RKO (cell line): ENCODE measurements around the gene MAD1L1.

Experiments used
- DNase-seq: peaks from one replicate; pipeline ENCODE4 v3.0.0-alpha.2; 2016; ENCODE audit warnings: low spot score

MAD1L1 gene

DNA sequence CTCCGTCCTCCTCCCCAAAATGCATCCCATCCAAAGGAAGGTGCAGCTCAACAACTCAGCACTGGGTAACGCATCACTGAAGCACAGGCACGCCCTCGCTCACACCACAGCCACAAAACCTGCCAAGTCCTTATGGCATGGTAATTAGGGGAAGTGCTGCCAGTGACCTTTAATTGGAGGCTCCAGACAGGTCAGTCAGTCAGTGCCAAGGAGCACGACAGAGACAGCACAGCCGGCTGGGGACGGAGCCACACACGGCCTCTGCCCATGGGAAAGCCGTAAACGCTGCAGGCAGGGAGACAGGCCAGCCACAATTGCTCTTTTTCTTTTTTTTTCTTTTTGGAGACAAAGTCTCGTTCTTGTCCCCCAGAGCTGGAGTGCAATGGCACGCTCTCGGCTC is 146.5 kb downstream of the MAD1L1 start:
- no peak for DNase-seq

DNA sequence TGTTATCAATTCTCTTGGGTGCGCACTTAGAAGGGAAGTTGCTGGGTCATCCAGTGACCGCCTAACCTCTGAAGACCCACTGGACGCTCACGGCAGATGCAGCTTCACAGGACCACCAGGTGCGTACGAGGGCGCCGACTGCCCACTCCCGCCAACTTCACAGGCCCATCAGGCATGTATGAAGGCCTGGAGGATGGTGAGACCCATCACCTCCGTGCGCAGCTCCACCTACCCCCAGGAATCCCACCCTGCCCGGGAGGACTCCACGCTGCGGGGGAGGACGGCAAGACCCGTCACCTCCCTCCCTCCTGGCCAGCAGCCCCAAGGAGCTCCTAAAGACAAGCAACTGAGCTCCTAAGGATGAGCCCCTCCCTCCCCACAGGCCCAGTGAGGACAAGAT is 146.9 kb downstream of the MAD1L1 start:
- DNase-seq, result no peak

DNA sequence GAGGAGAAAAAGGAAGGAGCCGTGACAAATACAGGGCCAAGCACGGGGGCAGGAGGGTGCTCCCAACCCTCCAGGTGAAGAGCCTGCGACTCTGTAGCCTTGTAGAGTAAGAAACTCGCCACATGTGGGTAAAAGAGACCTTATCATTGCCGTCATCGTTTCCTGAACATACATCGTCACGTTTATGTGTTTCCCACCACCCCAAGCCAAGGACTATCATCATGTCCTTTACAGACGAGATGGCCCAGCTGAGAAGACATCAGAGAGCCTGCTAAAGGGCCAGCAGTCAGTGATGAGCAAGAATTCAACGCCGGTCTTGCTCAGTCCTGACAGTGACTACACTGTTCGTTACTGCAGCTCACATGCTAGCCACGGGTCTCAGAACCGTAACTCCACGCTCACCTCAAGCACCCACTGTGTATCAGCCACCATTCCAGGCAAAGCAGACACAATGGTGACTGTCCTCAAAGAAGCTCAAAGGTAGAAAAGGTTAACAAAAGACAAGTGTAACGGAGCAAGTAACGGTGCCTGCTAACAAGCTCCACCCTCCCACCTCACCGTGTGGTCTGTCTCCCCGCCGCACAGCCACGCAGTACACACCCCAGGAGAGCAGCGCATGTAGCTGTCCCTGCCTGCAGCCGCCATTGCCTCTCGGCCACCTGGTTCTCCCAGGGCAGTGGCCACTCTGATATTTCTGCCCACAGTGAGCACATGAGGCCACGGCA is 147.8 kb downstream of the MAD1L1 start:
- DNase-seq, result no peak

DNA sequence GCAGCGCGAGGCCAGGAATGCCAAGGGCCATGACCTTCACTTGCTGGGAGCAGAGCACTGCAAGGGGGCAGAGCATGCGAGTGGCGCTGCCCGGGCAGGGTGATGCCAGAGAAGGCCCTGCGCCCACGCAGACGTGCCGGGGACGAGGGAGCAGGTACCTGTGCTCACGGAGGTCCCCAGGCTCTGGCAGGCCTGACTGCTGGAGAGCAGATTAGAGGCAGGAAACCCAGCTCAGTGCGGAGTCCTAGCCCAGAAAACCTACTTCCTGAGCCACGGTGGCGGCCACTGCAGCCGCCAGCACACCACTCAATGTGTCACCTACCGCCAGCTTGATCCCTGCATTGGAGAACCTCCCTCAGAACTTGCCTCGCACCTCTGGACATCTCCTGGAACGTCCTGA is 148.4 kb downstream of the MAD1L1 start:
- no peak for DNase-seq

DNA sequence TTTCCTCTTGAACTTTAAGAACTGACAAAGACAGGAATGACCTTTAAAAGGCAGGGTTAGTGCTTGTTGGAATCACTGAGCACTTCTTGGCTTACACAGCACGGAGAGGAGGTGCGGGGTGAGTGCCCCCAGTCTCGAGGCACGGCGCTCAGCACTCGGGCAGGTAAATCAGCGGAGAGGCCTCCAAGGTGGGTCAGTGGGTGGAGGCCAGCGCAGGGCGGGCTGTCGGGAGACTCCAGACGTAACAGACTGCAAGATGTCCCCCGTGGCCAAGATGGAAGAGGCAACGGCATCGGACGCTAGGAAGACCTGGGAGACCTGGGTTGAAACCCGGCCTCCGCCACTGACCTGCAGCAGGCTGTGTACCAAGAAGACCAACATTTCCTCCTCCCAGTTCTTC is 149.4 kb downstream of the MAD1L1 start:
- DNase-seq, result no peak

DNA sequence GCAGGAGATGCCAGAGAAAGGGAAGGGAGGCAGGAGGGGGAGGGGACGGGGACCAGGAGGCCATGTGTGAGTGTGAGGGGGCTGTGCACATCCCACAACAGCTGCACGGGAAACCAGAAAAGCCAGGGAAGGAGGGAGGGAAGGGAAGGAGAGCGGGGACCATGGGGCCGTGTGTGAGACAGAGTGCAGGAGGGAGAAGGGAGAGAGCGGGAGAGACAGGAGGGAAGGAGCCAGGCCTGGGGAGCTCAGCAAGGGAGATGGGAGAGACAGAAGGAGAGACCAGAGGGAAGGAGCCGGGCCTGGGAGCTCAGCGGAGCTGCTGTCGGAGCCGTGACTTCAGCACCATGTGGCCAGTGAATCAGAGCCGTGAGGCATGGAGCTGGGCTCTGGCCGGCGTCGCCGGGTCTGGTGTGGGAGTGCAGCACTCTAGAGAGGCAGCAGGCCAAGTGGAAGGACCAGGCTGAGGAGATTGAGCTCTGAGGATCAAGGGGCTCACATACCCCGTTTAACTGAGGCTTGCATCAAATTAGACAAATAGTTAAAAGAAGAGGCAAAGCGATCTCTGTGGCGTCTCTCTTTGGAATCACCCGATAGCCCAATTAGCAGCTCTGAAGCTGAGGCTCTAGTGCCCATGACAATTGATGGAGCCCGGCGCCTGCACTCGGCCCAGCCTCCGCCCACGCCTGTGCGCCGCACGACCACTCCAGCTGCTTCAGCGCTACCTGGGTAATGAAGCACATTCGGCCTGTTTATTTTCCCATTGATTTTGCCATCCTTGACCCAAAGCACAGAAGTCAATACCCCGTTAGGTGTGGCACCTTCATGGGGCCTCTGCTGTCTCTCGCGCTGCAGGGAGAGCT is 150.4 kb downstream of the MAD1L1 start:
- DNase-seq, result no peak

DNA sequence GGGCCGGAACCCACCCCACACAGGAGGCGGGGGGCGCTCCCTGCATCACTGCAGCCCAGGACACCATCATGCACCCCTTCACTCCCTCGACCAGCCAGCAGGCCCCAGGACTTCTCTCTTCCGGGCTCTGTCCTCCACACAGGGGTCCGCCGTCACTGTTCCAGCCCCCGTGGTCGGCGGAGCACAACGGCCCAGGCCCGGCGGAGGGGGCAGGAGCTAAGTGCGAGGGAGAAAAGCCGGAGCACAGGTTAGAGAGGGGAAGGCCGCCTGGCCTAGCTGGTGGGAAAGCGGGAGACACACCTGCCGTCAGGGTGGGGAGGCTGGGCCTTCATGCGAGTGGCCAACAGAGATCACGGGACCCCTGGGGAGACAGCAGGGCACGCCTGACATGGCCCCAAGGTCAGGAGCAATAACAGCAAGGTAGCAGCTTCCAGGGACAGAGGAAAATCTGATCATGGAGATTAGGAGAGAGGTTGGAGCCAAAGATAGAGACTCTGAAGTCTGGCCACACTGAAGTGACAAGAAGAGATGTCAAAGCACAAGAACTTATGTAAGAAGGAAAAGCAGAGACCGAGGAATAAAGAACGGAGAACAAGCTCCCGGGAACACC is 151.1 kb downstream of the MAD1L1 start:
- DNase-seq, result no peak

DNA sequence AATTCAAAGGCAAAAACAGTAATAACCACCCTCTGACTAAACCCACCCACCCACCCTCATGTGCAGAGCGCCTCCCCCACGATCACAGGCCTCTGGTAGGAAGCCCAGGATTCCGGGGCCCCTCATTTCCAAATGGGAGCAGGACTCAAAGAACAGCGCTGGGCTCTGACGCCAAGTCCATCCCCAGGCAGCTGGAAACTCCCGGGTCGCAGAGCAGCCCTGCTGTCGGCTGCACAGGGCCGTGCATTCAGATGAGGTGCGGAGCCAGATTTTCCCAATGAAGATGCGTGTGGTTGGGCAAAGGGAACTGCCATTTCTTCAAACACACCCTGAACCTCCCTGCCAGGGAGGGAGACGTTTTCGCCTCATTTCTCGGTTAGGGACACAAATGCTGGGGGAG is 152.3 kb downstream of the MAD1L1 start:
- DNase-seq, result no peak

DNA sequence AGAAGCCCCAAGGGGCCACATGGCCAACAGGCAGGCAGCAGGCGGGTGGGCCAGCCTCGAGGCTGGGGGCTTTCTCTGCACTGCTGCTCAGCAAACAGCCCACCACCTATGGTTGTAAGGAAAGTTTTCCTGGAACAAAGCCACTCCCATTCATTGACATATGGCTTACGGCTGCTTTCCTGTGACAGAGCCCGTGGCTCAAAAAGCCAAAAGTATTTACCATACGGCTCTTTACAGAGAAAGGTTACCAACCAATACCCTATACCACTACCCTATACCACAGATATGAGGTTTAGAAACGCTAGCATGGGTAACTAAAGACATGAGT is 152.7 kb downstream of the MAD1L1 start:
- no peak for DNase-seq

DNA sequence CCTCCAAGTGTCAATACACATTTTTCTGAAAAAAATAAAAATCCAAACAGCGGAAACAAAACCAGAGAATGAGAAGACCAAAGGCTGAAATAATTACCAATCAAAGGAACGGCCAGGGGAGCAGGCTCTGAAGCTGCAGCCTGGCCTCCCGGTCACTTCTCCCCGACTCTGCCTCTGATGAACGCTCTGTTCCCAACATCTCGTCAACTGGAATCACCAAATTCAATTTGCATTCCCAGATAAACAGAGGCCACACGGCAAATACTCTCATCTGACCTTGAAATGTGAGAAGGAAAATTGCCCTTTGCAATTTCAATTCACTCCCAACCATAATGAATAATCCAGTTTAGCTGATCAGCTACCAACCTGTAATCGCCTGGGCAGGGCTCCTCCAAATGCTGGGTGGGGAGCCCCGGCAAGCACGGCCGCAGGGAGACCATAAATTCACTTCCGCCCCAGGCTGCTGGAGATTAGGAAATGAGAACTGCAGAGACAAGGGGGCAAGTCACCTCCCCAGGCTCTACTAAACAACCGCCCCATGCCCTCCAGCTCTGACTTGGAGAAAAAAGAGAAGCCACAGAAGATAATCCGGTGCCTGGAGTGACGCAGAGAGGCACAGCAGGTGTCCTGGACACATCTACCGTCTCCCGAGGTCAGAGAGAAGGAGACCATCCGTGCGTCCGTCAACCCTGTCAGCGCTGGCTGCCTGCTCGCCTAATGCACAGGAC is 153.2 kb downstream of the MAD1L1 start:
- DNase-seq, result no peak

DNA sequence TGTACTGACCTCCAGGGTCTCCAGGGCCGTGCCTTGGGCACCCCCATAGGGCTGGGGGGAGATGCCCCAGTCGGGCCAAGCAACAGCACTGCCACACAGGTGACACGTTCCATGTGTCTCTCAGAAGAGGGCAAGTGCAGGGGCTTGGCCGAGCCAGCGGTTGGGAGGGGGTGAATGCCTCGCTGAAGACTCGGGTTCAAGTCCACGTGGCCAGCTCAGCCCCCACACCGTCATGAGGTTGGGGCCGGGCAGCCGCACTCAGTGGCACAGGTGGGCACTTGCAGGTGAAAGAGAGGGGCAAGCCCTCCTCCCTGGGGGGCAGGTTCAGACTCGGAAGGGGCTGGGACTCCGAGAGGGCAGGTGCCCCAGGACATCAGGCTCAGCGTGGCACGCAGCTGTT is 153.8 kb downstream of the MAD1L1 start:
- no peak for DNase-seq

DNA sequence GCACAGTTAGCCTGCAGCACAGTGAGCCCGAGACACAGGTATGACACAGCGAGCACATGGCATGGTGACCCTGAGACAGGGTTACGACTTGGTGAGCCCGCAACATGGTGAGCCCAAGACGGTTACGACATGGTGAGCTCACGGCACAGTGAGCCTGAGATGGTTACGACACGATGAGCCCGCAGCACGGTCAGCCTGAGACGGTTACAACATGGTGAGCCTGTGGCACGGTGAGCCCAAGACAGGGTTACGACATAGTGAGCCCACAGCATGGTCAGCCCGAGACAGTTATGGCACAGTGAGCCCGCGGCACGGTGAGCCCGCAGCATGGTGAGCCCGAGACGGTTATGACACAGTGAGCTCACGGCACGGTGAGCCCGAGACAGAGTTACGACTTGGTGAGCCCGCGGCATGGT is 156.1 kb downstream of the MAD1L1 start:
- DNase-seq, result no peak

DNA sequence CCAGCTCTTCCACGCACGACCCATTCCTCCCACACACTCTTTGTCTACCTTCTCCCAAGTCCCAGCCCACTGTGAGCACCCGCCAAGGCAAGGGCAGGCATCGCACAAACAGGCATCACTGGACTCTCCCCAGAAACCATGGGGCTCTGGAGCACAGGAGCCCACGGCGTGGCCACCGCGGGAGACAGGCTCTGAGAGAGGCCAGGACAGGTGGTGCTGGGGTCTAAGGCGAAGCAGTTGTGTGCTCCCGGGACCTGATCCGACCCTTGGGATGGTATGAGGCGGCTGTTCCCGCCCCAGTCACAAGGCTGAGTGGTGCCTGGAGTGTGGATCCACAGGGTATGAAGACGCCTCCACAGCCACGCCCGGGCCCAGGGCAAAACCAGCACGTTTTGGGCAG is 156.9 kb downstream of the MAD1L1 start:
- no peak for DNase-seq

DNA sequence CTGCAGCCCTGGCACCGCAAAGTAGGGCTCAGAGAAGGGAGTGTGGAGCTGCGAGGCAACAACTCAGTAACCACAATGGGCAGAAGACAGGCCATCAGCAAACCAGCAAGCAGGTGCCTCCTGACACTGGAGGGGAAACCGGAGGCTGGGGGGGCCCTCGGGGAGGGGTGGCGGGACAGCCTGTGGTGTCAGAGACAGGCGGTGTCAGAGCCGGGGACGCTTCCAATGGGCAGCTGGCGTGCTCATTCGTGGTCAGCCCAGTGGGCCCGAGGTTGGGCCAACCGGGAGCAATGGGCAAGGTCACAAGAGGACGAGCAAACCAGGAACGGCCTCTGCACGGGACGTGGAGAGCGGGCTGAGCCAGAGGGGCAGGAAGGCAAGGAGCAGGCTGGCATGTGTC is 158.1 kb downstream of the MAD1L1 start:
- no peak for DNase-seq

DNA sequence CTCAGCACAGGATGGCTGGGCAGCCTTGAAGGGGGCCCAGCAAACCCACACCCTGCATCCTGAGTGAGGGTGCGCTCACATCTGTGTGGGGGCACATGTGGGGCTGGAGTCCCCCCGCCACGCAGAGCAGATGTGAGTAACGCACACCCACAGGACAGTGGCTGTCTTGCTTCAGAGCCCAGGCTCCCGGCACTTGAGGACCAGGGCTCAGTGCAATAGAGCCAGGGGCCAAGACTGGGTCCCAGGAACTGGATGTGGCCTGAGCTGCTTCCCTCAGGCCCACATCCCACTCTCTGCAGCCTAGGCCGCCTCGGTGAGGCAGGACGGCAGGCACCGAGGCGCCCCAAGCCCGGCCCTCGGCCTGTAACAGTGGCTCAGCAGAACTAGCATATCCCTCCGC is 159.9 kb downstream of the MAD1L1 start:
- no peak for DNase-seq

DNA sequence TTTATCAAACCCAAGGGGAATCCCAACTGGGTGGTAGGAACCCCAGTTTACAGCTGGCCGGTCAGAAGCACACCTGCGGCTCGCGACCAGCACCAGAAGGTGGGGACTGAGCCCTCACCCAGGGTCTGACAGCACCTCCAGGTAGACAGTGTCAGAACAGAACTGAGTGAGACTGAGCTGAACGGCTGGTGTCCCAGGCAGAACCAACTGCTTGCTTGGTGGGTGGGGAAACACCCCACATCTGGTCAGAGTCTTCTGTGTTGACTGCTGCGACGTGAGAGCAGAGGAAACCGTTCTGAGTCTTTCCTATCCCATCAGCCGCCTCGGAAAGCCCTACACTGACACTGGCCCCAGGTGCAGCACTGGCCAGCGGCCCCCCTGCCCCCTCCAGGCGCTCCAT is 160.7 kb downstream of the MAD1L1 start:
- DNase-seq, result no peak

DNA sequence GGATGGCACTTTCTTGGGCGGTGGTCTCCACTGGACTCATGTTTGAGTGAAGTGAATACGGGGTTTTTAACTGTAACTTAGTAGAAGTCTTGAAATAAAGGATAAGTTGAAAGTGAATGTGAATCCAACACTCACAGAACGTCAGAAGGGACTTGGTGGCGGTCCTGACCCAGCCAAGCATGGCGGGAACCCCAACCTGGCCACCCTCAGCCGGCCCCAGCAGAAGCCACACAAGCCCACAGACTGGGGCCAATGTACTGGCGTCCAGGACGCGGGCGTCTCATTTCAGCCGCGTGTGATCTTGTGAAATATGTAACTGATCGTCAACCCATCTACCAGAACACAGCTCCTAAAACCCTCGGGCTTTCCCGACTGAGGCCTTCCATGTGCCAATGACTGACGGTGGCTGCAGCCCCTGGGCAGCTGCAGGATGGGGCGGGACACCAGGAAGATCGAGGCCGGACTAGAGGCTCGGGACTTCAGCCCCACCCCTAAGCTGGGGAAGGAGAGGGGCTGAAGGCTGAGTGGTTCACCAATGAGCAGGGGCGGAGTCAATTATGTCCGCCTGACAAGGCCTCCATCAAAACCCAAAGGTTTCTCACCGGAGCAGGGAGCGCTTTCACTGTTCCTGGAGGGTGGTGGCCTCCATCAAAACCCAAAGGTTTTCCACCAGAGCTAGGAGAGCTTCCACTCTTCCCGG is 161.5 kb downstream of the MAD1L1 start:
- no peak for DNase-seq

DNA sequence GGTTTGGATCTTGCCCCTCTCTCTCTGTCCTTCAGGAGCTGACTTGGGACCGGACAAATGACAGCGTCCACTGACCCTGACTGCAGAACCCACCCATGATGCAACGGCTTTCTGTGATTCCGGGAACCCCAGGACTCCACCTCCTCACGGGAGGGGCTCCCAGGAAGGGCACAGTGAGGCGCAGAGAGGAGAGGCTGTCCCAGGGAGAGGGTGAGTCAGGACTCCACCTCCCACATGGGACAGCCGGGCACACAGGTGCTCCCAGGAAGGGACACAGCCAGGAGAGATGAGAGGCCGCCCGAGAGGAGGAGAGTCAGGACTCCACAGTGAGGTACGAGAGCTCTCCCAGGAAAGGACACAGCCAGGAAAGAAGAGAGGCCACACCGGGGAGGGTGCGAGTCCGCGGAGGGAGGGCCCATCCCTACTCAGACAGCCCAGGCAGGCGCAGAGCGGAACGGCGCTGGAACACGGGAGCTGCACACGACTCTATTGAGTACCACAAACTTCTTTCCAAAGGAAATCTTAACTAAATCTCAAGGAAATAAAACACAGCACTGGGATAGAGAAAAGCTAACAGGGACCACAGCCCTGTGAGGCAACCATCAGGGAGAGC is 162.5 kb downstream of the MAD1L1 start:
- no peak for DNase-seq

DNA sequence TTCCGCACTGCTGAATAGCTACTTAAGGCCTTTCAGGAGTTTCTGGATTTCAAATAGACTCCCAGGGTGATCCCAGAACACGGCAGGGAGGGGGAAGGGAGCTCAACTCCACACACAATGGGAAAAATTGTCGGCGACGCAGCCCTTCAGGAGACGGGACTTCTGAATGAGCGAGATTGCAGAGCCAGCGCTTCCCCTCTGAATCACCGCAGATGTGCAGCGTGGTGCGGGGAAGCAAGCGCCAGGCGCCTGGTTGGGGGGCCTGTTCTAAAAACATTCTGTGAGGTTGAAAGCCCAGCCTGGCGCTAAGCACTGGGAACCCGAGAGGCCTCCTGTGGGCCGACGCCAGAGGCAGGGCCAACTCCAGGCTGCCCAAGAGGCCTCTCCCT is 163.3 kb downstream of the MAD1L1 start:
- no peak for DNase-seq

DNA sequence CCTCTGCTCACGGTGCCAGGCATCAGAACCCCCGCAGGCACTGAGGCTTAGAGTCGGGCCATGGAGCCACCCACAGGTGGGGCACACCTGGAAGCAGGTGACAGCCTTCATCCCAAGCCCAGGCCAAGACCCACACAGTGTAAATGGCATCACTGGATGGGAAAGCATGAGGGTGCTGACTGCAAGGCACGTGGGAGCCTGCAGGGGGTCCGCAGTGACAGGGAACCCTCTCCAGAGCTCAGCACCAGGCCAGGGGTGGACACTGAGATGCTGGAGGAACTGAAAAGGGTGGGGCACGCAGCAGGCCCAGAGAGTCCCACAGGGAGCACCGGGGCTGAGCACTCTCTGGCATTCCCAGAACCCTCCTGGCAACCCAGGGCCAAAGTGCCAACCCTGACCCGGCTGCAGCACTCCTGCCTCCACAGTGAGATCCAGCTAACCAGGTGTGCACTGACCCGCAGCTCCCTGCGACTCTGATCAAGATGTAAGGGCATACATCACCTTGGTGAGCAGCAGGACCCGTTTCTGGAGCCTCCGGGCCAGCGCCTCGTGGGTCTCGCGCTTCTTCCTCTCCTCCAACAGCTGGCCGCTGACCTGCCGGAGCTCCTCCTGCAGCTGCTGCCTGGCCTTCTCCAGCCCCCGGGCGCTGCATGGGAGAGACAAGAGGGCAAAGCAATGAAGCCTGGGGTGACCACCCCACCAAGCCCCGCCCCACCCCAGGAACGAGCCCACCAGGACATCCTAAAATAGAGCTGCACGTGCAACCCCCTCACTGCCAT is 163.9 kb downstream of the MAD1L1 start:
- no peak for DNase-seq
